PC-3 (cell line): ENCODE measurements around the gene AFAP1L2. TPM values are rescaled to one million over a fixed set of nuclear protein-coding genes. Genes with fewer than 3 reads are reported as not detected.

Experiments
- ATAC-seq: fragments of 200-7000 bp; cut with Tn5 transposase; 2 replicates; pipeline ENCODE4 v1.9.1; 2020; ENCODE audit warnings: mild to moderate bottlenecking, moderate library complexity
- BruUV-seq: library from RNA; stranded (reverse); fragments of 400-500 nt; replicated peaks from 2 replicates; lab custom pipeline; 2021; lab: Mats Ljungman, UMichigan
- CTCF ChIA-PET: fragments of 300-600 bp; sonication (Branson Sonifier 250); formaldehyde crosslinking; loops from one replicate; lab custom pipeline; 2022; ENCODE audit warnings: antibody characterized with exemption; lab: Charles Lee
- POLR2A ChIA-PET: fragments of 300-600 bp; sonication (Branson Sonifier 250); formaldehyde crosslinking; loops from one replicate; lab custom pipeline; 2022; ENCODE audit warnings: antibody characterized with exemption; ENCODE audit not compliant: unreplicated experiment; lab: Charles Lee
- DNase-seq: peaks from one replicate; pipeline ENCODE4 v3.0.0-alpha.2; 2015
- H2AFZ ChIP-seq: fragments of 300-600 bp; sonication (generic); 2 replicates; pipeline ENCODE4 v1.6.0; 2016; ENCODE audit warnings: antibody characterized with exemption, low read length
- H3F3A ChIP-seq: fragments of 300-600 bp; sonication (generic); one replicate; pipeline ENCODE4 v1.6.0; 2017; ENCODE audit warnings: antibody characterized with exemption, low read length, control low read depth, mild to moderate bottlenecking; ENCODE audit not compliant: unreplicated experiment
- H3K27ac ChIP-seq: fragments of 300-600 bp; sonication (generic); 2 replicates; pipeline ENCODE4 v1.5.1; 2016; ENCODE audit warnings: mild to moderate bottlenecking, low read length
- H3K27me3 ChIP-seq: fragments of 300-600 bp; sonication (generic); 2 replicates; pipeline ENCODE4 v1.6.1; 2016; ENCODE audit warnings: low read length, mixed read lengths
- H3K36me3 ChIP-seq: fragments of 300-600 bp; sonication (generic); 2 replicates; pipeline ENCODE4 v1.6.1; 2016; ENCODE audit warnings: low read depth, mixed run types, low read length, mixed read lengths
- H3K4me1 ChIP-seq: fragments of 300-600 bp; sonication (generic); 2 replicates; pipeline ENCODE4 v1.5.1; 2016; ENCODE audit warnings: low read length; ENCODE audit not compliant: insufficient read depth
- H3K4me2 ChIP-seq: fragments of 300-600 bp; sonication (generic); 2 replicates; pipeline ENCODE4 v1.6.0; 2016; ENCODE audit warnings: low read length
- H3K4me3 ChIP-seq: fragments of 300-600 bp; sonication (generic); 2 replicates; pipeline ENCODE4 v1.5.1; 2016; ENCODE audit warnings: mild to moderate bottlenecking, low read length, mixed read lengths
- H3K79me2 ChIP-seq: fragments of 300-600 bp; sonication (generic); 2 replicates; pipeline ENCODE4 v1.6.1; 2017; ENCODE audit warnings: low read length, mixed read lengths
- H3K9ac ChIP-seq: fragments of 300-600 bp; sonication (generic); 2 replicates; pipeline ENCODE4 v1.6.0; 2016; ENCODE audit warnings: mild to moderate bottlenecking, low read length
- H3K9me2 ChIP-seq: fragments of 300-600 bp; sonication (generic); replicated peaks from 2 replicates; pipeline ENCODE4 v1.6.1; 2016; ENCODE audit warnings: mixed run types, low read length, mixed read lengths
- H3K9me3 ChIP-seq: fragments of 300-600 bp; sonication (generic); 2 replicates; pipeline ENCODE4 v1.6.1; 2016; ENCODE audit warnings: low read length, mixed read lengths
- H4K20me1 ChIP-seq: fragments of 300-600 bp; sonication (generic); 2 replicates; pipeline ENCODE4 v1.6.1; 2016; ENCODE audit warnings: low read length, mixed read lengths
- EZH2 ChIP-seq: fragments of 300-600 bp; sonication (generic); IDR thresholded peaks from one replicate; pipeline ENCODE4 v1.6.1; 2017; ENCODE audit warnings: antibody characterized with exemption, mild to moderate bottlenecking, low read length; ENCODE audit not compliant: unreplicated experiment
- EZH2phosphoT487 ChIP-seq: fragments of 300-600 bp; sonication (generic); IDR thresholded peaks from 2 replicates; pipeline ENCODE4 v1.6.1; 2018; ENCODE audit warnings: mild to moderate bottlenecking, antibody characterized with exemption, low read length, borderline replicate concordance
- intact Hi-C: fragments of 100-400 bp; cut with micrococcal nuclease; formaldehyde crosslinking; loops from 2 replicates; pipeline ENCODE4 v1.9.0; 2023
- total RNA-seq: library from RNA; depleted of rRNA; stranded (reverse); fragments of >200 nt; gene quantifications from 2 replicates; pipeline ENCODE4 v1.2.3, GENCODE V29; 2014
- TF ChIP-seq, protein P1 (sequence below): fragments of 300-600 bp; sonication (generic); conservative IDR thresholded peaks from 2 replicates; pipeline ENCODE4 v1.5.1; 2017; ENCODE audit warnings: antibody characterized with exemption, low read depth, mild to moderate bottlenecking, low read length

The AFAP1L2 gene
- total RNA-seq, 1 experiment from 2014 or later: 0.77 TPM

DNA sequence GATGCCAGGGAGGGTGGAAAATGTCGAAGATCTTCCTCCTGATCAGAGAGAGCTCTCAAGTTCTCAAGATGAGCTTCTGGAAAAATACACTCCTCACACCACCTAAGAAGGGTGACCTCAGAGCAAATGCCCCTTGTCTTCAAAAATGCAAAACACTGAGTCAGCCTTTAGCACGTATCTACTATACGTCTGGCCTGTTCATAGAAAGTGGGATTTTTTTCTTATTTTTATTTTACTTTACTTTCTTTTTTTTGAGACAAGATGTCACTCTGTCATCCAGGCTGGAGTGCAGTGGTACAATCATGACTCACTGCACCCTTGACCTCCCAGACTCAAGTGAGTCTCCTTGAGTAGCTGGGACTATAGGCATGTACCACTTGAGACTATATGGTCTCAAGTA lies 57.1 kb downstream of the AFAP1L2 start:
- Histone ChIP-seq H3K27ac (no peak overlapping the region), H3K79me2 (no peaks in the 10 kb centered on the region), H3K36me3 (no peaks in the 10 kb centered on the region), H3K4me1 (no peaks in the 10 kb centered on the region; the same call in 1 of the 2 replicates), H3F3A (no peaks in the 10 kb centered on the region), H4K20me1 (no peaks in the 10 kb centered on the region), H3K9ac (no peak overlapping the region), H3K4me2 (no peak overlapping the region), H3K4me3 (no peak overlapping the region), H3K9me3 (no peaks in the 10 kb centered on the region), H2AFZ (no peak overlapping the region), H3K9me2 (no peaks in the 10 kb centered on the region), H3K27me3 (no peaks in the 10 kb centered on the region)
- ChIA-PET POLR2A (no interaction called here), CTCF (no interaction called here)
- ATAC-seq (no peak), DNase-seq (no peak)
- TF ChIP-seq, protein P1, sequence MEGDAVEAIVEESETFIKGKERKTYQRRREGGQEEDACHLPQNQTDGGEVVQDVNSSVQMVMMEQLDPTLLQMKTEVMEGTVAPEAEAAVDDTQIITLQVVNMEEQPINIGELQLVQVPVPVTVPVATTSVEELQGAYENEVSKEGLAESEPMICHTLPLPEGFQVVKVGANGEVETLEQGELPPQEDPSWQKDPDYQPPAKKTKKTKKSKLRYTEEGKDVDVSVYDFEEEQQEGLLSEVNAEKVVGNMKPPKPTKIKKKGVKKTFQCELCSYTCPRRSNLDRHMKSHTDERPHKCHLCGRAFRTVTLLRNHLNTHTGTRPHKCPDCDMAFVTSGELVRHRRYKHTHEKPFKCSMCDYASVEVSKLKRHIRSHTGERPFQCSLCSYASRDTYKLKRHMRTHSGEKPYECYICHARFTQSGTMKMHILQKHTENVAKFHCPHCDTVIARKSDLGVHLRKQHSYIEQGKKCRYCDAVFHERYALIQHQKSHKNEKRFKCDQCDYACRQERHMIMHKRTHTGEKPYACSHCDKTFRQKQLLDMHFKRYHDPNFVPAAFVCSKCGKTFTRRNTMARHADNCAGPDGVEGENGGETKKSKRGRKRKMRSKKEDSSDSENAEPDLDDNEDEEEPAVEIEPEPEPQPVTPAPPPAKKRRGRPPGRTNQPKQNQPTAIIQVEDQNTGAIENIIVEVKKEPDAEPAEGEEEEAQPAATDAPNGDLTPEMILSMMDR: no peak
- no peak for TF ChIP-seq EZH2phosphoT487
- TF ChIP-seq EZH2: no peak
- intact Hi-C loops: no loop called here
- no TSS peak for BruUV-seq

DNA sequence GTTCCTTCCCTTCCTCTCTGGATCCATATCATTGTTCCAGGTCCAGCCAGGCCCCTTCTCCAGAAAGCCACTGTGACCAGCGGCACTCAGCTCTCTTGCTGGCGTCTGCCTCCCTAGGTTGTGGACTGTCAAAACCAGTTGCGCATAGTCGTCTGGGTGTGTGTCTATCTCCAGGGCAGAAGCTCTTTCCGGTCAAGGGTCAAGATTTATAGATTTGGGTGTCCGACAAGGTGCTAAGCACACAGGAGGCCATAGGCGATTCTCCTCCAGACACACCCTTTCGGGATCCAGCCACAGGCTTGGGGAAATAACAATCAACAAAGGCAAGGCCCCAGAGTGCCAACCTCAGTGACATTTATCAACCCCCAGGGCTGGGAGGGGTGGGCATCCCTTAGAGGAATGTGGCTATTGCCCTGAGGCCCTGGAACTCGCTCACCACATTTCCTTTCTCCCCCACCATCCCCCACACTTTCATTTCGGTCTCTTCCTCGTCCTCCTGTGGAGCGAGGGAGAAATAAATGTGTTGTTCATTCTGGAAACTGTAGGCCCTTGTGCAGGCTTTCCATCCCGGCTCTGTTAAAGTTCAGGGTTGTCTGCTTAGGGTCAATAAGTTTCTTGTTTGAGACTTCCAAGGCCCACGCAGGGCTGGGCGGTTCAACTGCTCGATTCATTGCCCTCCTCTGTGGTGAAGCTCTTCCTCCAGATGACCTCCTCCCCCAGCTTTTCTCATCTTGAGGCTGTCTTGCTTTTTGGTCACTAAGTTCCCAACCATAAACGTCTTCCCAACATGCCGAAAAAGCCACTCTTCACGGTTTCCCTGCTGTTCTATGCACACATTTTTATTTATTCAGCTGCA lies 57.9 kb downstream of the AFAP1L2 start:
- H3K4me3 ChIP-seq: no peak overlapping the region
- no peaks in the 10 kb centered on the region for H3K36me3 ChIP-seq
- TF ChIP-seq EZH2: no peak
- TF ChIP-seq, protein P1: no peak
- TF ChIP-seq EZH2phosphoT487: no peak
- no peaks in the 10 kb centered on the region for H3K9me2 ChIP-seq
- no peak overlapping the region for H2AFZ ChIP-seq
- intact Hi-C loops: no loop called here
- H3K27ac ChIP-seq: no peak overlapping the region
- no peaks in the 10 kb centered on the region for H3K9me3 ChIP-seq
- ATAC-seq (no peak), DNase-seq (peak; percentile 34)
- no TSS peak for BruUV-seq
- ChIA-PET POLR2A (no interaction called here), CTCF (no interaction called here)
- no peak overlapping the region for H3K4me2 ChIP-seq
- no peaks in the 10 kb centered on the region; the same call in 1 of the 2 replicates for H3K4me1 ChIP-seq
- no peak overlapping the region for H3K9ac ChIP-seq
- H3F3A ChIP-seq: no peaks in the 10 kb centered on the region
- no peaks in the 10 kb centered on the region for H3K27me3 ChIP-seq
- no peaks in the 10 kb centered on the region for H4K20me1 ChIP-seq
- no peaks in the 10 kb centered on the region for H3K79me2 ChIP-seq

DNA sequence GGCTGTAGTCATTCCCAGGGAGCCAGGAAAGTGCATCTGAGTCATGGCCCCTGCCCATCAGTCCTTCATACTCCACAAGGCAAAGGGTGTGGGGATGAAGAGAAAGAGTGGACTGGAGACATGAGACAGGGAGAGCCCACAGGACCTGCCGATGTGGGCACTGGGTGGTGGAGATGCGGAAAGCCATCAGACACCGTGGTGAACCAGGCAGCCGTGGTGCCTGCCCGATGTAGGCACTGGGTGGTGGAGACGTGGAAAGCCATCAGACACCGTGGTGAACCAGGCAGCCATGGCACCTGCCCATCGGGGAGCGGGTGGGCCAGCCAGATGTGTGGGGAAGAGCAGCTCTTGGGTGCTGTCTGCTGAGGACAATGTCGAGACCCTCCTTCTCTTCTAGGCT lies 58.6 kb downstream of the AFAP1L2 start:
- POLR2A ChIA-PET: no interaction called here

More for the DNA sequence above, 58.6 kb downstream of the AFAP1L2 start:
- no TSS peak for BruUV-seq
- H3K27ac ChIP-seq: no peak overlapping the region
- no peaks in the 10 kb centered on the region for H4K20me1 ChIP-seq
- intact Hi-C loops: no loop called here
- H3K79me2 ChIP-seq: no peaks in the 10 kb centered on the region
- CTCF ChIA-PET: no interaction called here
- ATAC-seq: no peak
- DNase-seq: no peak
- H3K4me2 ChIP-seq: no peak overlapping the region
- no peak overlapping the region for H2AFZ ChIP-seq
- no peaks in the 10 kb centered on the region for H3K27me3 ChIP-seq
- H3K36me3 ChIP-seq: no peaks in the 10 kb centered on the region
- H3F3A ChIP-seq: no peaks in the 10 kb centered on the region
- H3K9ac ChIP-seq: no peak overlapping the region
- no peaks in the 10 kb centered on the region for H3K9me2 ChIP-seq
- no peaks in the 10 kb centered on the region; the same call in 1 of the 2 replicates for H3K4me1 ChIP-seq
- TF ChIP-seq, protein P1: no peak
- TF ChIP-seq EZH2phosphoT487 (no peak), EZH2 (no peak)
- H3K4me3 ChIP-seq: no peak overlapping the region
- H3K9me3 ChIP-seq: no peaks in the 10 kb centered on the region
